LoVo (cell line): ENCODE measurements around the gene SDC4.

ENCODE experiments used
- DNase-seq: peaks from one replicate; pipeline ENCODE4 v3.0.0-alpha.2; 2016; ENCODE audit warnings: low spot score

The SDC4 gene

DNA sequence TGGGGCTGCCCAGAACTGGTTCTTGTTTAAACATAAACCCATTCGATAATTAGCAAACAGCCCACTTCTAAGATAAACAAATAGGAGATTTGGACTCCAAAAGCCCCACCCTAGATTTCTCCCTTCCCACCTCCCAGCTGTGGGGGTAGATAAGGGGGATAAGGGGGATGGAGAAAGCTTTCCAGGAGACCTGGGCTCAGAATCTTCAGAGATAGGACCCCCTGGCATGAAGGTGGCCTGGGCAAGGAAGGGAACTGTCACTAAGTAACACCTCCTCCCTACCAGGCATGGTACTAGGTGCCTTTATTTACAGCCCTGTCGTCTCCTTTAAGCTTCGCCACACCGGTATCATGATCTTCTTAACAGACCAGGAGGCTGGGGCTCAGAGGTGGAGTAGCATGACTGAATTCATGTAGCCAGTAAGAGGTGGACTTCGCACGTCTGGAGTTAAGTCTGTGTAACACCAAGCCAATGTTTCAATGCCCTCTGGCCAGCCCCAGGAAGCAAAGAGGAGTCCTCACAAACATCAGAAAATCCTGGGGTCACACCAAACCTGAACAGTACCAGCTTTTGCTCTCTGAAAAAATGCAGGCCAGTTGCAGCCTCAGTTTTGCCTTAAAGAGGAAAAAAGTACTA, 4.6 kb downstream of the SDC4 start:
- DNase-seq, result no peak

- DNase-seq, result no peak
Observed at GRCh38 chr20:45342855-45343531, 5.2 kb downstream of the SDC4 start.

DNA sequence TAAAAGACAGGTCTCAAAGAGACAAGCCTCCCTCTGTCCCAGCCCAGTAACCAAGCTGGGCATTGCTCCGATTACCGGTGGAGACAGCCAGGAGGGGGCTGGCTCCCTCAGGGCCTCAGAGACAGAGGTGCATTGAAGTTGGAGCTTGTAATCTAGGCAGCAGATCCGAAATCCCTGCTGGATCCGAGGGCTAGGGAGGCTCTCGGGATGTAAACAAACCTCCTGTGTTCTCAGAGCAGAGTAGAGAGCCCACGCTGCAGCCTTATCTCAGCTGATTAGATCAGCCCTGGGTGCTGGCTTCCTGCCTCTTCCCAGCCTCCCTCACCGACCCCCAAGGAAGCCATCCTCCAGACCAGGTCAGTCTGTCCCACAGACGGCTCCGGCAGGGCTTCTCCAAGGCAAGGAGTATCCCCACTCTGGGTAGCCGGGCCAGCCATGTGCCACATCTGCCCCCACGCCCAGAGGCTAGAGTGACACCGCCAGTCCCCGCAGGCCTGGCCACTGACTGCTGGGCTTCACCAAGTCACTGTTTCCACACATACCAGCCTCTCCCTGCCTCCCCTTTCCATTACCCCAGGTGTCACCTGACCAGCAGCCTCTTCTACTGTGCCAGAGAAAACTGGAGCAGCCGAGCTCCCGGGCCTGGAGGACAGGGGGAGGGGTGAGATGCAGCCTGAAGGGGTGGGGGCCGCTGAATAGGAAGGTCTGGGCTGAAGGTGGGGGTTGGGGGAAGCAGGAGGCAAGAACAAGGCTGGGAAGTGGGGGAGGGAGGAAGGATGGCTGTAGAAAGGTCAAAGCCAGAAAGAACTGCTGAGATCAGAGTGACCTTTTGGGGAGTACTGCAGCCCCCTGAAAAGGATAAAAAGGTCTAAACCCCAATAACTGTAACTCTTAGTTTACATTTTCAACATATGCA, 6.0 kb downstream of the SDC4 start:
- no peak for DNase-seq

DNA sequence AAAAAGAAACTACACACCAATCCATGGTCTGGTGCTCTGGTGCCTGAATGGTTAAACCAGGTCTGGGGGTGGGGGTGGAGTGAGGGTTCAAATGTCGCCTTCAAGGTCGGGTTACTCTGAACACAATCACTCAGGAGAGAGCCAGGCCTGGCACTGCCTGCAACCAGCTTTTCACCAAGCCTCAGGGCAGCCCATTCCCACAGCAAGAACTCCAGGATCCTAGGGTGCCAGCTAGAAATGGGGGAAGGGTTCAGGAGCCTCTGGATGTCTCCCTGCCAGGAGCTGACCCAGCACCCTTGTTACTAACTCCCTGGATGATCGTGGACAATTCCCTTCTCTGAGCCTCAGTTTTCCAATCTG, 6.7 kb downstream of the SDC4 start:
- DNase-seq, result no peak

GRCh38 chr20:45340951-45341350, 7.3 kb downstream of the SDC4 start:
- no peak for DNase-seq

DNA sequence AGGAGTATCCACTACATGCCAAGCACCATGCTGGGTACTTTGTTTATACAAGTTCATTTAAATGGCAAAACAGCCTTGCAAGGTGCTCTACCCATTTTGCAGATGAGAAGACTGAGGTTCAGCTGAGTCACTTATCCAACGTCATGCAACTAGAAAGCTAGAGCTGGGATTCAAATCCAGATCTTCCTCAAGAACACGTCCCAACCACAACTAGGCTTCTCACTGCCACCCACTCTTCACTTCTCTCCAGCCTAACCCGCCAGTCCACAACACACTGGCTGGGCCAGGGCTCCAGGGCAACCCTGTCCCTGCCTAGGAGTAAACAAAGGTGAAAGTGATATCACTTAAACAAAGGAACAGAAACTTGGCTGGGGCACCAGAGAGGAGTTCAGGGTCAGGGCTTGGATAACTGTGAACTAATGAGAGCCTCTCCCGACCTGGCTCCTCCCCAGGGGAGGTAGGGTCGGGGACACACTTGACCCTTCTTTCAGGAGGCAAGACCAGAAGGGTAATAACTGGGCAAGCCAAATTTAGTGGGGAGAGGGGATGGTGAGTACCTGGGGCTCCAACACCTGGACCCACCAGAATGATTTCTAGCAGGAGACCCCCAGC, 7.9 kb downstream of the SDC4 start:
- no peak for DNase-seq

DNA sequence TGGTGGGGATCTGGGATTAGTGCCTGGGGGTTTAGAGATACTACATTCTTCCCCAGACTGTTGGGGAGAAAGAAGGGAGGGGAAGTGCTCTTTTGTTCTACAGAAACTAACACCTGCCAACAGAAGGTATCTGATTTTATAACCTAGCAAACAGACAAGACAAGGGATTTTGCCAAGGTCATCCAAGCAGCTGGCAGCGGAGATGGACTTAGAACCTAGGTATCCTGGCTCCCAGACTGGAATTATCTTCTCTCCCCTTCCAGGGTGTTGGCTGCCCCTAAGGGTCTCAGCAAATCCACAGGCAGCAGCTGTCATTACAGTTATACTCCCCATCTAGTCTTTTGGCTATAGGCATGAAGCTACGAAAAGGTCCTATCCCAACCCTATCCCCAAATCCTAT, 8.4 kb downstream of the SDC4 start:
- DNase-seq, result no peak

GRCh38 chr20:45339084-45339483, 9.1 kb downstream of the SDC4 start:
- DNase-seq, result peak; percentile 54

- no peak for DNase-seq
Observed at GRCh38 chr20:45338121-45339030, 9.8 kb downstream of the SDC4 start.

DNA sequence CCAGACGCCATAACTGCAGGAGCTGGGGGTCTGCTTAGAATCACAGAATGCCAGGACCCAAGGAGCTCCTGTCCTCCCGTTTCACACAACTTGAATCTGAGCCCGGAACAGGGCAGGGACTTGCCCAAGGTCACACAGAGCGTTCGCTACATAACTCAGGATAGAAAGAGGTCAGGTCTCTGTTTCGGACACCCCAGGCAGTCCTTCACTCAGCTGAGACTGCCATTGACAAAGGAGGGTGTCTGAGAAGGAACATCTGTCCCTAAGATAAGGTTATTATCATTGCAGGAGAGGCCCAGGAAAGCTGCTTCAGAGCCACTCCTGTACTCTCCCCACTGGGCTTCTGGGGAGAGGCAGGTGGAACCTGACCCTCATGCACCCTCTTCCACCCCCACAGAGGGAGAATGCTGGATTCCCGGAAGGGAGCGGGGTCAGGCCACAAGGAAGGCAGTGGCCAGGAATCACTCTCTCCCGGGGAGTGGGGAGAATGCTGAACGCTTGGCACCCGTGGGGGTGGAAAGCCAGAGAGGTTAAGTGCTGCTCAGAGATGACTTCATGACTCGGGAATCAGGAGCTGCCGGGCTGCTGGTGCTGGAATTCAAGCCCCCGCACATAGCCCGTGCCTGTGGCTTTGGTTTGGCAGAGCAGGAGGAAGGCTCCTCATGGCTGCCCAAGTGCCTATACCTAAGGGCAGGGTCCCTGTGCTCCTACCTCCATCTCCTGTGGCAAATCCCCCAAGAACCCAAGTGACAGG, 10.7 kb downstream of the SDC4 start:
- no peak for DNase-seq

DNA sequence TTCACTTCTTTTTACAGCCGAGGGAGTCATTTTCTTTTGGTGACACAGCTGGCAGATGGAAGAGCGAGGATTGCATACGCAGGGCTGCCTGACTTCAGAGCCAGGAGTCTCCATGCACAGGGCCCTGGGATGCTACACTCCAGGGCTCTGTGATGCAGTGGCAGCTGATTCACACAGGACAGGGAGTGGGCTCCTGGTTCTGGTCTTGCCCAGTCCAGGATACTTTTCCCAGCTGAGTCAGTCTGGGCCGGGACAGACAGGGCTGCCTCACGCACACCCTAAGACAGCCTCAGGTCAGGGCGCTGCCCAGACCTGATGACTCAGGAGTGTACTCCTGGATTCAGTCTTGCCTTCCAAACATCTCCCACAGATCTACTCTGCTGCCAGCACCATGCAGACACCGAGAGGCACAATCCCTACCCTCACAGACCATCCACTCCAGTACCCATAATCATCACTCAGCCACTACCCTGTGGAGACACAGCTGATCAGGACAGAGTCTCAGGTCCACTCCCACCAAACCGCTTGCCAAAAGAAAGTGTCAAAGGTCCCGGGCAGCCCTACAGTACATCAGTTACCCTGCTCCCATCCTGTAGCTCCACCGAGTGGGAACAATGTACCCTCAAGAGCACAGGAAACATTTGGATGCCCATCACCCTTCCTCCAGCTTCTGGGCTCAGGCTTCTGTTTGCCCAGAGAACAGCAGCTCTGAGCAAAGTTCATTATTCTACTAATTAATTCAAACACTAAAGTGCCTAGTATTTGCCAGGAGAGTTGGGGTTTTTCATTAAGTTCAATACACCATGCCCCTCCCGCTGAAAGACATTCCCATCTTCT, 11.5 kb downstream of the SDC4 start:
- no peak for DNase-seq

- DNase-seq, result no peak
Observed at GRCh38 chr20:45330476-45330875, 17.7 kb downstream of the SDC4 start.

- no peak for DNase-seq
Observed at GRCh38 chr20:45329497-45330319, 18.5 kb downstream of the SDC4 start.

- no peak for DNase-seq
Observed at GRCh38 chr20:45328451-45328850, 19.8 kb downstream of the SDC4 start.

- no peak for DNase-seq
Observed at GRCh38 chr20:45325371-45325770, 22.9 kb downstream of the SDC4 start.

DNA sequence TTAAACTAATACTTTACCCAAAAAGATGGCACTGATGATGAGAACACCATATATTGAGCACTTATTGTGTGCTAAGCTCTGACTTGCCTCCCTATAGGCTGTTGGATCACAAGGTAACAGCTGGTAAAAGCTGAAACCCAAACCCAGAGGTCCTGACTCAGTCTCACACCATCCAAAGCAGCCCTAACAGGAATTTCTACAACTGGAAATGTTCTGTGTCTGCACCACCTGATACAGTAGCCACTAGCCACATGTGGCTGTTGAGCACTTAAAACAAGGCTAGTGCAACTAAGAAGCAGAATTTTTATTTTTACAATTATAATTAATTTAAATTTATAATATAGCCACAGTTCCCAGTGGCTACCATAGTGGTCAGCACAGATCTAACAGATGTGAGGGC, 24.5 kb downstream of the SDC4 start:
- DNase-seq, result no peak

DNA sequence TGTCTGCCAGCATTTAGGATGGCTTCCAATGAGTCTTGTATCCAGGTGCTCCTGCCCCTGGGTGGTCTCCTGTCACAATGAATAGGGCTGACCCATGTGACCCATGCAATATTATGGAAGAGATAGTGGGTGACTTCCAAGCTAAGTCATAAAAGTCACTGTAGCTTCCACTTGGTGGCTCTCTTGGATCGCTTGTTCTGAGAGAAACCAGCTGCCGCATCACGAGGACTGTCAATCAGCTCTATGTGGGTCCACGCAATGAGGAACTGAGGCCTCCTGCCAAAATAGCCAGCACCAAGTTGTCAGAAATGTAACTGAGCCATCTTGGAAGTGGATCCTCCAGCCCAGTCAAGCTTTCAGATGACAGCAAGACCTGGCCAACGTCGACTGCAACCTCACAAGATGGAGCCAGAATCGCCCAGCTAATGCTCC, 25.3 kb downstream of the SDC4 start:
- no peak for DNase-seq

DNA sequence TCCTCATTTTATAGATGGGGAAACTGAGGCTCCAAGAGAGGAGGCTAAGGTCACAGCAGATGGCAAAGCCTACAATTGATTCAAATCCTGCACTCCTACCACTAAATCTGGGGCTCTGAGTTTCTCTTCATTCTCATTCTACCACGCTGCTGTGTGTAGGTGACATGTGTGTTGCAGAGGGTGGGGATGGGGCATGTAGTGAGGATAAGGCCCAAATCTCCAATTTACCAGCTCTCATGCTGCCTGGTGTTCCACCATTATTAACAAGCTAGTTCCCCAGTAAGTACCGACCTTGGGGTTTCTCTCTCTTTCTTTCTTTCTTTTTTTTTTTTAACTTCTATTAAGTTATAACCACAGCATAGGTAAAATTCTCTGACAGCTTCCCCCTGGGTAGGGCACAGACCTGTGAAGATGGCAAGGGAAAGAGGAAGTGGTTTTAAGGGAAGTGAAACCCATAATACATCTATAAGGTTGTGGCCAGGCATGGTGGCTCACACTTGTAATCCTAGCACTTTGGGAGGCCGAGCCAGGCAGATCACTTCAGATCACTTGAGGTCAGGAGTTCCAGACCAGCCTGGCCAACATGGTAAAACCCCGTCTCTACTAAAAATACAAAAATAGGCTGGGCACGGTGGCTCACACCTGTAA, 27.2 kb downstream of the SDC4 start:
- no peak for DNase-seq
